HEK293 (cell line): ENCODE data around the gene LARGE1.

Source experiments
- CTCF ChIA-PET: fragments of 350-600 bp; formaldehyde crosslinking; extraction: SDS; loops from one replicate; lab custom pipeline; 2021; ENCODE audit warnings: antibody characterized with exemption; lab: Yijun Ruan, JAX
- POLR2A ChIA-PET: fragments of 300-600 bp; formaldehyde crosslinking; extraction: SDS; loops from one replicate; lab custom pipeline; 2020; ENCODE audit warnings: antibody characterized with exemption, inconsistent platforms; lab: Yijun Ruan, JAX
- H3K27ac ChIP-seq: fragments of 200-500 bp; sonication (Bioruptor generic); 2 replicates; pipeline ENCODE4 v1.5.1; 2014; ENCODE audit warnings: low read depth, low read length, control low read depth, inconsistent platforms; ENCODE audit errors: extremely low read depth
- H3K36me3 ChIP-seq, 2 experiments: fragments of 200-500 bp in 1 of 2; sonication (Bioruptor generic) in 1 of 2; 1 replicate in 1 of 2; 2 replicates in 1 of 2; pipeline ENCODE4 v1.5.1; 2014 to 2017; ENCODE audit warnings: inconsistent platforms in 2 of 2, low read length in 2 of 2; ENCODE audit not compliant: control insufficient read depth in 2 of 2, insufficient read depth in 1 of 2
- H3K4me1 ChIP-seq: fragments of 200-500 bp; sonication (Bioruptor generic); 2 replicates; pipeline ENCODE4 v1.5.1; 2014; ENCODE audit warnings: mild to moderate bottlenecking, low read length, inconsistent platforms; ENCODE audit not compliant: control insufficient read depth, insufficient read depth
- H3K4me3 ChIP-seq: 2 replicates; pipeline ENCODE4 v1.5.1; 2011; ENCODE audit warnings: low read depth, mild to moderate bottlenecking, control low read depth, low read length, moderate library complexity
- H3K9me3 ChIP-seq: fragments of 200-500 bp; sonication (Bioruptor generic); 2 replicates; pipeline ENCODE4 v1.5.1; 2014; ENCODE audit warnings: low read depth, low read length, inconsistent platforms; ENCODE audit not compliant: control insufficient read depth, insufficient read depth
- BCL11B ChIP-seq: fragments of 450-650 bp; formaldehyde crosslinking; IDR thresholded peaks from 2 replicates; pipeline ENCODE4 v1.5.1; 2016; ENCODE audit warnings: low read depth, missing biosample characterization, missing genetic modification characterization
- GFI1B ChIP-seq: fragments of 450-650 bp; formaldehyde crosslinking; IDR thresholded peaks from 2 replicates; pipeline ENCODE4 v1.5.1; 2016; ENCODE audit warnings: missing biosample characterization, missing genetic modification characterization
- SCRT2 ChIP-seq: fragments of 450-650 bp; formaldehyde crosslinking; IDR thresholded peaks from 2 replicates; pipeline ENCODE4 v1.5.1; 2016; ENCODE audit warnings: missing biosample characterization, missing genetic modification characterization
- YY2 ChIP-seq: fragments of 450-650 bp; formaldehyde crosslinking; IDR thresholded peaks from 2 replicates; pipeline ENCODE4 v1.5.1; 2016; ENCODE audit warnings: missing biosample characterization, missing genetic modification characterization
- ZBTB21 ChIP-seq: fragments of 450-650 bp; formaldehyde crosslinking; IDR thresholded peaks from 2 replicates; pipeline ENCODE4 v1.5.1; 2017; ENCODE audit warnings: missing biosample characterization, missing genetic modification characterization
- ZNF169 ChIP-seq: fragments of 450-650 bp; formaldehyde crosslinking; IDR thresholded peaks from 2 replicates; pipeline ENCODE4 v1.5.1; 2016; ENCODE audit warnings: missing biosample characterization, missing genetic modification characterization
- ZNF23 ChIP-seq: fragments of 450-650 bp; formaldehyde crosslinking; IDR thresholded peaks from 2 replicates; pipeline ENCODE4 v1.5.1; 2016; ENCODE audit warnings: missing biosample characterization, missing genetic modification characterization, borderline replicate concordance
- ZNF302 ChIP-seq: fragments of 450-650 bp; formaldehyde crosslinking; IDR thresholded peaks from 2 replicates; pipeline ENCODE4 v1.5.1; 2016; ENCODE audit warnings: missing biosample characterization, missing genetic modification characterization, low read depth
- ZNF324 ChIP-seq: fragments of 450-650 bp; formaldehyde crosslinking; IDR thresholded peaks from 2 replicates; pipeline ENCODE4 v1.5.1; 2016; ENCODE audit warnings: missing biosample characterization, missing genetic modification characterization
- ZNF350 ChIP-seq: fragments of 450-650 bp; formaldehyde crosslinking; IDR thresholded peaks from 2 replicates; pipeline ENCODE4 v1.5.0; 2017; ENCODE audit warnings: missing biosample characterization, mild to moderate bottlenecking, missing genetic modification characterization
- ZNF416 ChIP-seq: fragments of 450-650 bp; formaldehyde crosslinking; IDR thresholded peaks from 2 replicates; pipeline ENCODE4 v1.5.1; 2016; ENCODE audit warnings: missing biosample characterization, missing genetic modification characterization
- ZNF670 ChIP-seq: fragments of 450-650 bp; formaldehyde crosslinking; IDR thresholded peaks from 2 replicates; pipeline ENCODE4 v1.5.1; 2016; ENCODE audit warnings: missing biosample characterization, missing genetic modification characterization, low read depth
- TF ChIP-seq, protein P1 (sequence below): fragments of 450-650 bp; formaldehyde crosslinking; IDR thresholded peaks from 2 replicates; pipeline ENCODE4 v1.5.1; 2017; ENCODE audit warnings: missing biosample characterization, mild to moderate bottlenecking, missing genetic modification characterization, moderate library complexity
- TF ChIP-seq, protein P2 (sequence below): fragments of 450-650 bp; formaldehyde crosslinking; IDR thresholded peaks from 2 replicates; pipeline ENCODE4 v1.5.1; 2016; ENCODE audit warnings: missing biosample characterization, missing genetic modification characterization
- TF ChIP-seq, protein P3 (sequence below): IDR thresholded peaks from 2 replicates; pipeline ENCODE4 v1.6.1; 2011; ENCODE audit warnings: mild to moderate bottlenecking, low read depth, low read length, borderline replicate concordance
- TF ChIP-seq, protein P4 (sequence below): fragments of 450-650 bp; formaldehyde crosslinking; IDR thresholded peaks from 2 replicates; pipeline ENCODE4 v1.5.1; 2016; ENCODE audit warnings: missing biosample characterization, missing genetic modification characterization

LARGE1 gene

DNA sequence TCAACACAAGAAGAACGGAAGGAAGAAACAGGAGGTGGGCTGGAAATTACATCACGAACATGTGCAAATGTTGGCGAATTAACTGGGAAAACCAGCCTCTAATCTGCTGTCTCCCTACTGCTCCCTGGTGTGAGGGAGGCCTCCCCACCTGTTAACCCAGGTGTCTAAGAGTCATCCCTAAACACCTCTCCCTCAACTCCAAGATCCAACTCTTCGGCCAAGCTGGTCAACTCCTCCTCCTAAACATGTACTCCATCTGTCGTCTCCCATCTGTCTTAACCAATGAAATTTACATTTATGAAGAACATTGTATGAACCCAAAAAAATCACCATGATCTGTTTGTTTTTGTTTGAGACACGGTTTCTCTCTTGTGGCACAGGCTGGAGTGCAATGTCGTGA is 154.2 kb downstream of the LARGE1 start:
- no peak overlapping the region for H3K4me3 ChIP-seq
- TF ChIP-seq, protein P1, sequence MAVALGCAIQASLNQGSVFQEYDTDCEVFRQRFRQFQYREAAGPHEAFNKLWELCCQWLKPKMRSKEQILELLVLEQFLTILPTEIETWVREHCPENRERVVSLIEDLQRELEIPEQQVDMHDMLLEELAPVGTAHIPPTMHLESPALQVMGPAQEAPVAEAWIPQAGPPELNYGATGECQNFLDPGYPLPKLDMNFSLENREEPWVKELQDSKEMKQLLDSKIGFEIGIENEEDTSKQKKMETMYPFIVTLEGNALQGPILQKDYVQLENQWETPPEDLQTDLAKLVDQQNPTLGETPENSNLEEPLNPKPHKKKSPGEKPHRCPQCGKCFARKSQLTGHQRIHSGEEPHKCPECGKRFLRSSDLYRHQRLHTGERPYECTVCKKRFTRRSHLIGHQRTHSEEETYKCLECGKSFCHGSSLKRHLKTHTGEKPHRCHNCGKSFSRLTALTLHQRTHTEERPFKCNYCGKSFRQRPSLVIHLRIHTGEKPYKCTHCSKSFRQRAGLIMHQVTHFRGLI: no peak
- TF ChIP-seq ZNF169 (no peak), SCRT2 (peak; percentile 45; the same call in 1 of the 2 replicates), ZNF23 (tag by site-specific recombination) (no peak), ZNF324 (tag by site-specific recombination) (no peak)
- H3K9me3 ChIP-seq: no peaks in the 10 kb centered on the region
- no peaks in the 10 kb centered on the region for H3K4me1 ChIP-seq
- CTCF ChIA-PET: no interaction called here
- POLR2A ChIA-PET: no interaction called here
- no peak overlapping the region for H3K27ac ChIP-seq
- H3K36me3 ChIP-seq: no peaks in the 10 kb centered on the region

DNA sequence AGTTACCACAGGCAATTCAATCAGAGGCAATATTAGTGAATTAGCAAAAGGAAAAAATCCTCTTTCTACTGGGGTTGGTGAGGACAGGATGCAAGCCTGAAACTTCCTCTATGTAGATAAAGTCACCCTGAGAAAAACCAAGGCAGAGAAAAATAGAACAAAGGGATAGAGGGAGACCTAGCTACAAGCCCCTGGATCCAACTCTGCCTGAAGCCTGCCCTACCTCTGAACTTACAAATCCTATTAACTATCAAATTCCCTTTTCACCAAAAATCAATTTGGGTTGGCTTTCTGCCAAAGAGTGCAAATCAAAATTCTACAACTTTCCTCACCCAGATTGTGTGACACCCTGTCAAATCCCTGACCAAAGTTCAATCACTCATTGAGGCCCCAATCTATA is 161.3 kb downstream of the LARGE1 start:
- H3K36me3 ChIP-seq: no peaks in the 10 kb centered on the region
- POLR2A ChIA-PET: no interaction called here
- no peak overlapping the region for H3K4me3 ChIP-seq
- TF ChIP-seq YY2: no peak
- TF ChIP-seq ZNF324 (tag by site-specific recombination): no peak
- no peak for TF ChIP-seq BCL11B
- TF ChIP-seq ZNF302 (tag by site-specific recombination): no peak
- TF ChIP-seq, protein P2, sequence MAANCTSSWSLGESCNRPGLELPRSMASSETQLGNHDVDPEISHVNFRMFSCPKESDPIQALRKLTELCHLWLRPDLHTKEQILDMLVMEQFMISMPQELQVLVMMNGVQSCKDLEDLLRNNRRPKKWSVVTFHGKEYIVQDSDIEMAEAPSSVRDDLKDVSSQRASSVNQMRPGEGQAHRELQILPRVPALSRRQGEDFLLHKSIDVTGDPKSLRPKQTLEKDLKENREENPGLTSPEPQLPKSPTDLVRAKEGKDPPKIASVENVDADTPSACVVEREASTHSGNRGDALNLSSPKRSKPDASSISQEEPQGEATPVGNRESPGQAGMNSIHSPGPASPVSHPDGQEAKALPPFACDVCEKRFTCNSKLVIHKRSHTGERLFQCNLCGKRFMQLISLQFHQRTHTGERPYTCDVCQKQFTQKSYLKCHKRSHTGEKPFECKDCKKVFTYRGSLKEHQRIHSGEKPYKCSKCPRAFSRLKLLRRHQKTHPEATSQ (tag by site-specific recombination): no peak
- TF ChIP-seq, protein P3, sequence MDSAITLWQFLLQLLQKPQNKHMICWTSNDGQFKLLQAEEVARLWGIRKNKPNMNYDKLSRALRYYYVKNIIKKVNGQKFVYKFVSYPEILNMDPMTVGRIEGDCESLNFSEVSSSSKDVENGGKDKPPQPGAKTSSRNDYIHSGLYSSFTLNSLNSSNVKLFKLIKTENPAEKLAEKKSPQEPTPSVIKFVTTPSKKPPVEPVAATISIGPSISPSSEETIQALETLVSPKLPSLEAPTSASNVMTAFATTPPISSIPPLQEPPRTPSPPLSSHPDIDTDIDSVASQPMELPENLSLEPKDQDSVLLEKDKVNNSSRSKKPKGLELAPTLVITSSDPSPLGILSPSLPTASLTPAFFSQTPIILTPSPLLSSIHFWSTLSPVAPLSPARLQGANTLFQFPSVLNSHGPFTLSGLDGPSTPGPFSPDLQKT: no peak
- TF ChIP-seq, protein P4, sequence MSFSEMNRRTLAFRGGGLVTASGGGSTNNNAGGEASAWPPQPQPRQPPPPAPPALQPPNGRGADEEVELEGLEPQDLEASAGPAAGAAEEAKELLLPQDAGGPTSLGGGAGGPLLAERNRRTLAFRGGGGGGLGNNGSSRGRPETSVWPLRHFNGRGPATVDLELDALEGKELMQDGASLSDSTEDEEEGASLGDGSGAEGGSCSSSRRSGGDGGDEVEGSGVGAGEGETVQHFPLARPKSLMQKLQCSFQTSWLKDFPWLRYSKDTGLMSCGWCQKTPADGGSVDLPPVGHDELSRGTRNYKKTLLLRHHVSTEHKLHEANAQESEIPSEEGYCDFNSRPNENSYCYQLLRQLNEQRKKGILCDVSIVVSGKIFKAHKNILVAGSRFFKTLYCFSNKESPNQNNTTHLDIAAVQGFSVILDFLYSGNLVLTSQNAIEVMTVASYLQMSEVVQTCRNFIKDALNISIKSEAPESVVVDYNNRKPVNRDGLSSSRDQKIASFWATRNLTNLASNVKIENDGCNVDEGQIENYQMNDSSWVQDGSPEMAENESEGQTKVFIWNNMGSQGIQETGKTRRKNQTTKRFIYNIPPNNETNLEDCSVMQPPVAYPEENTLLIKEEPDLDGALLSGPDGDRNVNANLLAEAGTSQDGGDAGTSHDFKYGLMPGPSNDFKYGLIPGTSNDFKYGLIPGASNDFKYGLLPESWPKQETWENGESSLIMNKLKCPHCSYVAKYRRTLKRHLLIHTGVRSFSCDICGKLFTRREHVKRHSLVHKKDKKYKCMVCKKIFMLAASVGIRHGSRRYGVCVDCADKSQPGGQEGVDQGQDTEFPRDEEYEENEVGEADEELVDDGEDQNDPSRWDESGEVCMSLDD (tag by site-specific recombination): no peak
- no peak for TF ChIP-seq ZNF416
- no peak for TF ChIP-seq ZBTB21 (tag by site-specific recombination)
- no peak for TF ChIP-seq ZNF350 (tag by site-specific recombination)
- no peak for TF ChIP-seq GFI1B (tag by site-specific recombination)
- TF ChIP-seq ZNF670 (tag by site-specific recombination): no peak
- TF ChIP-seq, all 188 proteins: peak for 0
- CTCF ChIA-PET: interaction anchor here (0.5 to 0.6 kb wide), 2 partner anchors 11 to 160 kb away, joined by 4 read pairs; no protein-coding TSS in a partner anchor
- 0 out of 2 replicates have a peak, but pooled peaks cover 3% of the 10 kb centered on the region for H3K4me1 ChIP-seq
- no peak overlapping the region for H3K27ac ChIP-seq
- no peaks in the 10 kb centered on the region for H3K9me3 ChIP-seq
